ENCODE data around the gene DDX24.

Gene DDX24

DNA sequence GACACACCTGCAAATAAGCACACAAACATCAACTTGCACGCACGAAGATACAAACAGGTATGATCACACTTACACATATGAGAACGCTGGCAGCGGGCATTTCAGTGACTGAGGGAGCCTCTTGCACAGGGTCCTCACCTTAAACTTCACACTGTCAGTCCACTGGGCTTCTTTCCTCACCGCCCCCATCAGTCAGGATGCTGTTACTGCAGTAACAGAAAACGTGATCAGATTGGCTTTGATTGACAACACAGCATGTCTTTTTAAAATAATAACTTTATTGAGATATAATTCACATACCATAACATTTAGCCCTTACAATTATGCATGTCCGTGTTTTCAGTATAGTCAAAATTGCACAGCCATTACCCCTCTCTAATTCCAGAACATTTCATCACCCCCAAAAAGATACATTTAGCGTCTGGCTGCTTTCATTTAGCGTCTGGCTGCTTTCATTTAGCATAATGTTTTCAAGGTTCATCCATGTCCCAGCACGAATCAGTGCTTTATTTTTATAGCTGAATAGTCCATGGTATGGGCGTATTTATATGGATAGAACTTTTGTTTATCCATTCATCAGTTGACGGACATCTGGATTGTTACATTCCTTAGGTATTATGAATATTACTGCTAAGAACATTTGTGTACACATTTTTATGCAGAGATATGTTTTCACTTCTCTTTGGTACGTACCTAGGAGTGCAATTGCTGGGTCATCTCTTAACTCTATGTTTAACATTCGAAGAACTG is 75.5 kb downstream of the DDX24 start:
- peak; percentile 24 for DNase-seq (ENCODE audit: low read depth)

DNA sequence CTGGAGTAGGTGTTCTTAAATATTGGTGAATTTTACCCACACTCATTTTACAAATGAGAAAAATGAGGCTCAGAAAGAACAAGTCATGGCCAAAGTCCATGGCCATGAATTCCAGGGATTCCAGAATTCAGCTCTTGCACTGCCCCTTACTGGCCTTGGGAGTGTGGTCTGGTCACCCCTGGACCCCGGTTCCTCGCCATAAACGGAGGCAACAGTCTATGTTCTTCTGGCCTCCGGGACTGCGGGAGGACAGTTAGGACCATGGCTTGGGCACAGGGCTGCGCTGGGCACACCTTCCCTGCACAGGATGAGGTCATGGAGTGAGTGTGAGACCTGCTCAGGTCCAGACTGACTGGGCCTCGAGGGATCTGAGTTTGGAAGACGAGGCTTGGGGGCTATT is 77.0 kb downstream of the DDX24 start:
- DNase-seq (ENCODE audit: low read depth) = no peak

DNA sequence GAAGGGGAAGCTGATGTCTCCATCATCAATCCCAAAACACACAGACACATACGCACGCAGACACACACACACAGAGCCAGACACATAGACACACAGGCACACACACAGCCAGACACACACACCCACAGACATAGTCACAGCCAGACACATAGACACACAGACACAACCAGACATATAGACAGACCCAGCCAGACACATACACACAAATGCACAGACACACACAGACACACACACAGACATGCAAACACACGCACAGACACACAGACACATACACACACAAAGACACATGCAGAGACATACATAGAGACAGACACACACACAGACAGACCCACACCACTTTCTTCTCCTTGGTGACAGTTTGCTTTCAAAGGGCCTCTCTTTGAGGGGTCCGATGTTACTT is 77.6 kb downstream of the DDX24 start:
- DNase-seq (ENCODE audit: low read depth) = no peak

DNA sequence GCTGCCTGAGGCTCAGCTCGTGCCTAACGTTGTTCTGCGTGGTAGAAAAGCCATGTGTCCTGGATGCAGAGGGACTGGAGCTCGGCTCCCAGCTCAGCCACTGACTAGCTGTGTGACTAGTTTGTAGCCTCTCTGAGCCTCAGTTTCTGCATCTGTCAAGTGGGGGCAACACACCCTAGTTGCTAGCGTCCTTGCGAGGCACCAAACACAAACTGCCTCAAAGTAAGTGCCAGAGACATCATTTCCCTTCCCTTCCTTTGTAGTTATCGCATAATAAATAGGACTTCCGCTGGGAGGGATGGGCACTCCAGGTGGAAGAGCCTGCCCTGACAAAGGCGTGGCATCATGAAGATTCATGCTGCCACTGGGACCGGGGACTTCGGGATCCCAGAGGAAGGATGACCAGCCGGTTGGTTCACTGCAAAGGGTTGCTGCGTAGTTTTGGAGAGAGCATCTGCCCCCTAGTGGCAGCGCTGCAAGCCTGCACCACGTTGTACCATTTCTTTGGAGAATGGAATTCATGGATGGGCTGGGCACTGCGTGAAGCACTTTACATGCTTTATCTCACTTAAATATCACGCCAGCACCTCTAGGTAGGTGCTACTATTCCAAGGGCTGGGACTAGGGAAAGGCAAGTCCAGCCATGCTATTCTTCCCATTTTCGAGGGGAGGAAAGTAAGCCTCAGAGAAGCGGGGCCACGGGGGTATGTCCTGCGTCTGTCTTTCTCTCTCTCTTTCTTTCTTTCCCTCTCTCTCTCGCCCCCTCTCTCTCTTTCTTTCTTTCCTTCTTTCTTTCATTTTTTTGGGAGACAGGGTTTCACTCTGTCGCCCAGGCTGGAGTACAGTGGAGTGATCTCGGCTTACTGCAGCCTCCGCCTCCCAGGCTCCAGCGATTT is 79.3 kb downstream of the DDX24 start:
- DNase-seq (ENCODE audit: low read depth) = peak; percentile 53

DNA sequence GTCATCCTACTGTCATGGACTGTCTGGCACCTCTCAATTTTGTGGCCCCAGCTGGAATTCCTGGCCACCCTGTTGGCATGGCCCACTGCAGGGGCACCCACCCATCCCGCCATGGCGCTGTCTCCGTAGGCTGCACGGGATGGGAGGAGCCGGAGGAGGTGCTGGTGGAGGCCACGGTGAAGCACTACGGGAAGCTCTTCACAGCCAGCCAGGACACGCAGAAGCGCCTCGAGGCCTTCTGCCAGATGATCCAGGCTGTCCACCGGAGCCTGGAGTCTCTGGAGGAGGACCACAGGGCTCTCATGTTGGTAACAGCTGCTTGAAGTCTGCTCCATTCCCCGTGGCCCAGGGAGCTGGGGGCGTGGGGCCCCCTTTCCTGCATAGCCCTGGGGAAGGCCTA is 80.0 kb downstream of the DDX24 start:
- no peak for DNase-seq (ENCODE audit: low read depth)

DNA sequence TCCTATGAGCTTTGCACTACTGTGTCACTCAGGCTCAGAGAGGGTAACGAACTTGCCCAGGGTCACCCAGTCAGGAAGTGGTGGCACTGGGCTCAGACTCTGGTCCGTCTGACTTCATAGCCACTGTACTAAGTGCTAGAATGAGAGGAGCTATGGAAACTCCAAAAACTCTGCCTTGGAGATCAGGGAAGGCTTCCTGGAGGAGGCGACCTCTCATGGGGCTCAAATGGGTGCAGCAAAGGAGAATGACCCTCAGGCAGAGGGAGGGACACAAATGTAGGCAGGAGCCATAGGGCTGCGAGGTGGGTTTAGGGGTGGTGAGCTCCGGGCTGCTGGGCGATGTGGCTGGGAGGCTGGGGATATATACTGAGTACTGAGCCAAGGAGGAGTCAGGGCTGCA is 80.7 kb downstream of the DDX24 start:
- no peak for DNase-seq (ENCODE audit: low read depth)

DNA sequence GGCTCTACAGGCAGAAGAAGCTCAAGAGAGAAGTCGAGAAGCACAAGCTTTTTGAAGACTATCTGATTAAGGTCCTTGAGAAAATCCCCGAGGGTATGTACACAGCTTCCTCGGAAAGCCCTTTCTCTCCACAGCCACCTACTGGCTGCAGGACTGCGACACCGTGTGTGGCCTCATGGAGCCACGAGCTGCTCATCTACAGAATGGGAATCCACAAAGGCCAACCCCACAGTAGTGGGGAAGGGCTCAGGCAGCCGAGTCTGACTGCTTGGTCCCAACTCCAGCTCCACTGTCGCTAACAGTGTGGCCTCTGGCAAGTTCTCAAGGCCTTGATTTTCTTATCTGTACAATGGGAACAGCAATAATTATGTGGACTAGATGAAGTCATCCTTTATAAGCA is 81.4 kb downstream of the DDX24 start:
- no peak for DNase-seq (ENCODE audit: low read depth)

DNA sequence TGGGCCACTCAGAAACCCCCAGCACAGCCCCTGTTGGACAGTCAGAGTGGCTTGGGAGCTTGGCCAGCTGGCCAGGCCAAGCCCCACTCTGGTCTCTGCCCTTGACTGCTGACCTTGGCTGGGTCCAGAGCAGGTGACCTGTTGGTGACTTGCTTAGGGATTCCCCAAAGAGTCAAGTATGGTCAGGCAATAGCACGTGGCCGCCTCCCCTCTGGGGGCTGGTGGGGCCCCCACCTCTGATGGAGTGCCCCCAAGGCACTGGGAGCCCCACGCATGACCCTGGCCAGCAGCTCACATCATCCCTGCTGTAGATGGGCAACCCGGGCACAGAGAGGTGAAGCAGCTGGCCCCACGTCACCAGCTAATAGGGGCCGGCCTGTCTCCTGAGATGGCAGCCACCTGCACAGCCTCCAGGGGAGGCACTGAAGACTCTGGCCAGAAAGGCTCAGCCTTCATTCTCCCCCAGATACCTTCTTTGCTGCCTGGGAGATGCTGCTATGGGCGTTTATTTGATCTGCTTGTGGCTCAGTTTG is 82.1 kb downstream of the DDX24 start:
- no peak for DNase-seq (ENCODE audit: low read depth)
